Sigmoid colon (tissue), 7 donors: ENCODE measurements around the gene PRIMPOL. TPM values are rescaled to one million over a fixed set of nuclear protein-coding genes. Genes with fewer than 3 reads are reported as not detected.

Experiments
- DNase-seq: peaks from one replicate; pipeline ENCODE4 v3.0.0-alpha.2; 2019
- H3K27ac ChIP-seq, 4 donors: fragments of 200-600 bp; sonication (generic); one replicate each; pipeline ENCODE4 v1.5.1; 2016 to 2019; ENCODE audit warnings: mild to moderate bottlenecking in 1 of 4
- H3K27me3 ChIP-seq, 3 donors: fragments of 200-600 bp; sonication (generic); one replicate each; pipeline ENCODE4 v1.5.1; 2019; ENCODE audit warnings: mild to moderate bottlenecking in 1 of 3
- H3K36me3 ChIP-seq, 4 donors: fragments of 200-600 bp; sonication (generic); one replicate each; pipeline ENCODE4 v1.5.1; 2016 to 2019
- H3K4me1 ChIP-seq, 4 donors: fragments of 200-600 bp; sonication (generic); one replicate each; pipeline ENCODE4 v1.5.1; 2017 to 2019
- H3K4me3 ChIP-seq, 4 donors: fragments of 200-600 bp; sonication (generic); one replicate each; pipeline ENCODE4 v1.5.1; 2017 to 2019; ENCODE audit warnings: mild to moderate bottlenecking in 2 of 4, moderate library complexity in 1 of 4
- H3K9me3 ChIP-seq, 4 donors: fragments of 200-600 bp in 3 of 4; sonication (generic) in 3 of 4; one replicate each; pipeline versions ENCODE4 v1.5.1 to v1.6.1; 2013 to 2019
- CTCF ChIP-seq, 4 experiments: fragments of 450-650 bp in 3 of 4; fragments of 200-600 bp in 1 of 4; IDR thresholded peaks; one replicate each; pipeline ENCODE4 v1.5.1; 2016 to 2019; ENCODE audit warnings: antibody characterized with exemption in 4 of 4, mild to moderate bottlenecking in 3 of 4, moderate library complexity in 2 of 4
- EP300 ChIP-seq, 4 donors: sonication (generic); formaldehyde crosslinking; IDR thresholded peaks; one replicate each; pipeline ENCODE4 v1.6.1; 2017; ENCODE audit warnings: antibody characterized with exemption in 4 of 4
- POLR2A ChIP-seq, 2 donors: fragments of 450-650 bp; IDR thresholded peaks; one replicate each; pipeline ENCODE4 v1.6.1; 2016; ENCODE audit warnings: antibody characterized with exemption in 2 of 2, mild to moderate bottlenecking in 2 of 2, moderate library complexity in 2 of 2
- POLR2AphosphoS5 ChIP-seq, 4 donors: sonication (generic); formaldehyde crosslinking; IDR thresholded peaks; one replicate each; pipeline ENCODE4 v1.6.1; 2017; ENCODE audit warnings: antibody characterized with exemption in 4 of 4
- WGBS, 2 donors: extraction: QIAGEN DNeasy Blood & Tissue Kit; methylation state at CpG; one replicate each; pipeline ENCODE4 v1.1.7; 2013; 5-methylcytosine and 5-hydroxymethylcytosine counted together
- intact Hi-C: fragments of 100-400 bp; cut with DNase I; formaldehyde crosslinking; loops from one replicate; pipeline ENCODE4 v1.15.1; 2023
- polyA plus RNA-seq, 3 donors: library from polyadenylated mRNA; stranded (reverse); fragments of 200-250 nt; gene quantifications; one replicate each; pipeline ENCODE4 v1.2.3, GENCODE V29; 2013
- total RNA-seq, 4 donors: library from RNA; depleted of rRNA; stranded (reverse); fragments of >200 nt; gene quantifications; one replicate each; pipeline ENCODE4 v1.1.0, GENCODE V29; 2016
- donor health status: healthy with polysubstance abuse.
- donor health status: Bipolar disorder and iron deficiency.
- donor health status: healthy.

Gene PRIMPOL
- total and polyA plus RNA-seq, 7 donors, result 12.0 to 67.3 (median 30.5) TPM

- no peak for DNase-seq
- H3K27ac ChIP-seq, result no peak overlapping the region
- H3K4me1 ChIP-seq, result no peaks in the 10 kb centered on the region
- no peaks in the 10 kb centered on the region for H3K9me3 ChIP-seq
- H3K4me3 ChIP-seq, result no peak overlapping the region
- intact Hi-C loops, result no loop called here
- H3K36me3 ChIP-seq, result peaks cover 0 to 55% (median 13%) of the 10 kb centered on the region in 4 donors
- H3K27me3 ChIP-seq, result no peaks in the 10 kb centered on the region
- TF ChIP-seq POLR2AphosphoS5 (IDR thresholded peaks at IDR 0.05) (no peak), CTCF (IDR thresholded peaks at IDR 0.05) (no peak), EP300 (IDR thresholded peaks at IDR 0.05) (no peak), POLR2A (IDR thresholded peaks at IDR 0.05) (no peak)
- 85 to 97% methylated on average over 5 of the region's 5 CpGs for WGBS, 2 donors
Measured at GRCh38 chr4:184675018-184675417, 25.5 kb downstream of the PRIMPOL start.

DNA sequence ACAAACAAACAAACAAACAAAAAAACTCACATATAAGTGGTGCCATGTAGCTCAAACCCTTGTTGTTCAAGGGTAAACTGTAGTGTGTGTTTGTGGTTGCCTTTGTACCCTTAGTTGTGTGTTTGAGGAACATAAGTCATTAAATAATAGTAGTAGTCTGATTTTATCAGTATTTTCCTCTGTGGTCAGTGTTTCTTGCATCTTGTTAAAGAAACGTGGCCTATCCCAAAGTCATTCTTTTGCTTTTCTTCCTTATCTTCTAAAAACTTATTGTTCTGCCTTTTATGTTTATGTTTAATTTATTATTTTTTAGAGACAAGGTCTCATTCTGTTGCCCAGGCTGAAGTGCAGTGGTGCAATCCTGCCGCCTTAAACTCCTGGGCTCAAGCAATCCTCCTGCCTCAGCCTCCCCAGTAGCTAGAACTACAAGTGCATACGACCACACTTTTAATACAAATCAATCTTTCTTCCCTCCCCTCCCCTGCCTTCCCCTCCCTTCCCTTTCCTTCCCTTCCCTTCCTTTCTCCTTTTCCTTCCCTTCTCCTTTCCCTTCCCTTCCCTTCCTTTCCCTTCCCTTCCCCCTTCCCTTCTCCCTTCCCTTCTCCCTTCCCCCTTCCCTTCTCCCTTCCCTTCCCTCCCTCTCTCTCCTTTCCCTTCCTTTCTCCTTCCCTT, 26.4 kb downstream of the PRIMPOL start:
- no peak for TF ChIP-seq POLR2AphosphoS5 (IDR thresholded peaks at IDR 0.05)
- no peak for TF ChIP-seq CTCF (IDR thresholded peaks at IDR 0.05)
- TF ChIP-seq EP300 (IDR thresholded peaks at IDR 0.05), result no peak
- TF ChIP-seq POLR2A (IDR thresholded peaks at IDR 0.05), result no peak
- WGBS, 2 donors, result 88 to 91% methylated on average over 3 of the region's 3 CpGs
- no peaks in the 10 kb centered on the region for H3K9me3 ChIP-seq
- no peaks in the 10 kb centered on the region for H3K27me3 ChIP-seq
- H3K27ac ChIP-seq, result no peak overlapping the region
- no peak for DNase-seq
- intact Hi-C loops, result no loop called here
- H3K36me3 ChIP-seq, result peaks cover 0 to 46% (median 13%) of the 10 kb centered on the region in 4 donors
- no peak overlapping the region for H3K4me3 ChIP-seq
- no peaks in the 10 kb centered on the region for H3K4me1 ChIP-seq

DNA sequence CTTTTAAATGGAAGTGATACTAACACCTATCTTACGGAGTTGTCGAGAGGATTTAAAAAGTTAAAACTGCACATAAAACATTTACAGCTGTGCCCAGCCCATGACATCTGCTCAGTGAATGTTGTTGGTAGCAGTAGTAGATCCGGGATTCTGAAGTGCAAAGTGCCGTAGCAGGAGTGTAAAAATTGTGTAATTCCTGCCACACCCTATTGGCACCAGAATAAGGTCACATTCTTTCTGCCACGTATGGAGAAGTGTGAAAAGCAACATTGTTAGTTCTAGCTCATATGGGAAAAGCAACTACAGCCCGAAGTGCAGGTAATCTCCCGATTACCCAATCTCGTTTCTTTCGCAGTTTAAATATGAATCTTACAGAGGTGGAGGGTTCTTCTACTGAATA, 31.2 kb downstream of the PRIMPOL start:
- peaks cover 0 to 21% (median 2%) of the 10 kb centered on the region in 4 donors for H3K36me3 ChIP-seq
- H3K27me3 ChIP-seq, result no peaks in the 10 kb centered on the region
- no peak for DNase-seq
- WGBS, 2 donors, result 19 to 67% methylated on average over 9 of the region's 9 CpGs
- no peaks in the 10 kb centered on the region for H3K9me3 ChIP-seq
- no peaks in the 10 kb centered on the region for H3K4me1 ChIP-seq
- intact Hi-C loops, result no loop called here
- no peak overlapping the region for H3K27ac ChIP-seq
- H3K4me3 ChIP-seq, result no peak overlapping the region
- TF ChIP-seq POLR2AphosphoS5 (IDR thresholded peaks at IDR 0.05), result no peak

- Histone ChIP-seq H3K4me1 (no peaks in the 10 kb centered on the region), H3K4me3 (no peak overlapping the region), H3K27me3 (no peaks in the 10 kb centered on the region), H3K9me3 (no peaks in the 10 kb centered on the region), H3K36me3 (peaks cover 0 to 33% (median 2%) of the 10 kb centered on the region in 4 donors), H3K27ac (no peak overlapping the region)
- no peak for TF ChIP-seq POLR2A (IDR thresholded peaks at IDR 0.05)
- no peak for TF ChIP-seq EP300 (IDR thresholded peaks at IDR 0.05)
- TF ChIP-seq POLR2AphosphoS5 (IDR thresholded peaks at IDR 0.05), result no peak
- TF ChIP-seq CTCF (IDR thresholded peaks at IDR 0.05), result no peak
- 93 to 98% methylated on average over 1 of the region's 1 CpG for WGBS, 2 donors
- DNase-seq, result no peak
- intact Hi-C loops, result no loop called here
Measured at GRCh38 chr4:184681916-184682315, 32.4 kb downstream of the PRIMPOL start.

DNA sequence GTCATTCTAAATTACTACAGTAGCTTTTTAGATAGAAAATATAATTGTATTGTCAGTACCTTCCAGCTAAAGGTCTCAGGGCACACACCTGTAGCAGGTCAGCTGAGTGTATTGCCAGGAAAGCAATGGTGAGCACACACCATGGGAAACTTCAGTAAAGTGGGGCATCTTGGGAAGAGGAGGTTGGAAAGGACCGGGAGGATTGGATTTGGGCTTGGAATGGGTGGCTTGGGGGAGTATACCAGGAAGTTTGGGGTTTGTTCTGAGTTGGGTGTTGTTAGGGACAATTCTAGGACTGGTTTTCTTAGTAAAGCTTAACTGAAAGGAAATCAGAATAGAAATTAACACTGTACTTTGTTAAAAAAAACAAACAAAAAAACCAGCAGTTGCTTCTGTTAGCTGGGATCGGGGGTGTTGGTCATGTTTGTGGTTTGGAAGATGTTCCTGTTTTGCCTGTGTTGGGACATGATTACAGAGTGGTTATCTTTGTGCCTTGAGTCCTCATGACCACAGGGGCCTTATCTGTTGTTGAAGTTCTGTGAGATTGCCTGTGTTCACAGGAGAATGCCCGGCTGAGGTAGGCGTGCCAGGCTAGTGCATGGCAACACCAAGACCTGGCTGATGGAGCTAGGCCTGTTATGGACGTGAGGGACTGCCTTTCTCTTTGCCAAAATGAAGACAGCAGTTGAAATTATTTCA, 35.1 kb downstream of the PRIMPOL start:
- WGBS, 2 donors, result 56 to 72% methylated on average over 5 of the region's 5 CpGs
- H3K27me3 ChIP-seq, result no peaks in the 10 kb centered on the region
- no peaks in the 10 kb centered on the region for H3K4me1 ChIP-seq
- no peak for DNase-seq
- intact Hi-C loops, result no loop called here
- peaks cover 0 to 35% (median 2%) of the 10 kb centered on the region in 4 donors for H3K36me3 ChIP-seq
- TF ChIP-seq POLR2AphosphoS5 (IDR thresholded peaks at IDR 0.05), result no peak
- no peak overlapping the region for H3K4me3 ChIP-seq
- H3K27ac ChIP-seq, result no peak overlapping the region
- no peaks in the 10 kb centered on the region for H3K9me3 ChIP-seq
